SU-DHL-6 (cell line): ENCODE measurements around the gene ALAS2.

ENCODE experiments used
- CTCF ChIP-seq: fragments of 200-600 bp; sonication (generic); IDR thresholded peaks from one replicate; pipeline ENCODE4 v1.5.1; 2017; ENCODE audit warnings: antibody characterized with exemption, mild to moderate bottlenecking, low read length, moderate library complexity; ENCODE audit not compliant: insufficient read depth, poor library complexity, severe bottlenecking
- EZH2phosphoT487 ChIP-seq: fragments of 200-600 bp; sonication (generic), shearing (Covaris generic); conservative IDR thresholded peaks from 2 replicates; pipeline ENCODE4 v1.6.1; 2018; ENCODE audit warnings: mild to moderate bottlenecking, antibody characterized with exemption, low read length, moderate library complexity, mixed read lengths

- TF ChIP-seq EZH2phosphoT487 (no peak), CTCF (no peak)
Measured at GRCh38 chrX:54999717-55000598, 30.8 kb downstream of the ALAS2 start, which contains the start of gene APEX2.
